Motor neuron (in vitro differentiated cells): ENCODE data around the gene STX5. TPM values are rescaled to one million over a fixed set of nuclear protein-coding genes. Genes with fewer than 3 reads are reported as not detected.
"Not testable (repeated sequence)": the region's sequence is repeated elsewhere in the genome, so short reads cannot be mapped to it uniquely, and the experiment has no call there.

Source experiments
- ATAC-seq, 8 experiments: fragments of 200-7000 bp; cut with Tn5 transposase; replicated peaks in 6 of 8; 2 replicates each; pipeline ENCODE4 v1.8.0; 2021; ENCODE audit warnings: mild to moderate bottlenecking in 8 of 8, moderate library complexity in 8 of 8
- H3K27ac ChIP-seq, 2 donors: fragments of 250-450 bp; sonication (Bioruptor Pico); 2 replicates each; pipeline ENCODE4 v1.9.0; 2021; ENCODE audit warnings: antibody characterized with exemption in 2 of 2, mild to moderate bottlenecking in 2 of 2, moderate library complexity in 1 of 2
- H3K4me1 ChIP-seq, 2 donors: fragments of 250-450 bp; sonication (Bioruptor Pico); replicated peaks in 1 of 2; 2 replicates each; pipeline ENCODE4 v1.6.1; 2021; ENCODE audit warnings: antibody characterized with exemption in 2 of 2, mild to moderate bottlenecking in 2 of 2, moderate library complexity in 1 of 2
- H3K4me3 ChIP-seq, 5 donors: fragments of 250-450 bp; sonication (Bioruptor Pico); 2 replicates each; pipeline ENCODE4 v1.9.0; 2021; ENCODE audit warnings: antibody characterized with exemption in 5 of 5, mild to moderate bottlenecking in 5 of 5, moderate library complexity in 4 of 5
- WGBS, 10 experiments: fragments of 450-650 bp; shearing (Covaris generic); methylation state at CpG; one replicate each; pipeline ENCODE4 v1.0.0; 2022; 5-methylcytosine and 5-hydroxymethylcytosine counted together
- in situ Hi-C, 9 experiments: fragments of 400-800 bp; cut with MboI; loops; one replicate each; pipeline ENCODE4 v1.15.0; 2021; ENCODE audit warnings: low sequenced_read_pairs in 9 of 9, low pct_unique_long_range_greater_than_20kb in 2 of 9; ENCODE audit not compliant: unreplicated experiment in 9 of 9
- total RNA-seq, 8 experiments: library from RNA; unstranded; fragments of 300-600 nt; gene quantifications; 2 replicates each; pipeline versions ENCODE4 v1.2.3 to v1.2.4, GENCODE V29; 2022

The STX5 gene
- total RNA-seq, 8 experiments from 2014 or later: 26.2 to 54.3 (median 33.9) TPM

GRCh38 chr11:62851807-62852522 is 20.1 kb upstream of the STX5 start:
- peaks cover 13 to 19% of the 10 kb centered on the region in 2 donors for H3K4me1 ChIP-seq
- in situ Hi-C loops: no loop called here
- no peak for ATAC-seq
- no peak overlapping the region for H3K27ac ChIP-seq
- 23 to 68% (median 50%) methylated on average over 1 to 3 of the region's 3 CpGs; no CpG with 5 or more reads in 5 of the 10 experiments for WGBS, 10 experiments
- H3K4me3 ChIP-seq: no peak overlapping the region

- H3K4me1 ChIP-seq: peaks cover 13 to 16% of the 10 kb centered on the region in 2 donors
- no peak overlapping the region for H3K4me3 ChIP-seq
- in situ Hi-C loops: no loop called here
- 8 to 95% (median 60%) methylated on average over 1 to 13 of the region's 15 CpGs; no CpG with 5 or more reads in 2 of the 10 experiments for WGBS, 10 experiments
- H3K27ac ChIP-seq: no peak overlapping the region
- ATAC-seq: peak in 3 of 8 experiments; percentile 3 to 7 (median 3)
Measured at GRCh38 chr11:62850911-62851806, 19.3 kb upstream of the STX5 start.

GRCh38 chr11:62847767-62848314 is 16.0 kb upstream of the STX5 start:
- H3K4me3 ChIP-seq: no peak overlapping the region
- no peak overlapping the region for H3K27ac ChIP-seq
- in situ Hi-C loops: loop anchor here in 1 of 9 experiments (25.0 kb wide), 1 partner anchor 461 kb away; no protein-coding TSS in a partner anchor
- peaks cover under 1 to 7% of the 10 kb centered on the region in 2 donors for H3K4me1 ChIP-seq
- WGBS, 10 experiments: 67 to 100% (median 92%) methylated on average over 1 of the region's 1 CpG; no CpG with 5 or more reads in 6 of the 10 experiments
- peak in 1 of 8 experiments; percentile 2 for ATAC-seq

- H3K4me1 ChIP-seq: peaks cover 8 to 16% of the 10 kb centered on the region in 2 donors
- in situ Hi-C loops: loop anchor here in 1 of 9 experiments (25.0 kb wide), 1 partner anchor 459 kb away; no protein-coding TSS in a partner anchor
- no peak for ATAC-seq
- 0 to 100% (median 80%) methylated on average over 1 to 3 of the region's 3 CpGs; no CpG with 5 or more reads in 3 of the 10 experiments for WGBS, 10 experiments
- H3K27ac ChIP-seq: no peak overlapping the region
- H3K4me3 ChIP-seq: no peak overlapping the region
Measured at GRCh38 chr11:62846177-62846576, 14.3 kb upstream of the STX5 start.

- Histone ChIP-seq H3K4me1 (peaks cover 8 to 16% of the 10 kb centered on the region in 2 donors), H3K4me3 (no peak overlapping the region), H3K27ac (no peak overlapping the region)
- in situ Hi-C loops: loop anchor here in 1 of 9 experiments (25.0 kb wide), 1 partner anchor 457 kb away; no protein-coding TSS in a partner anchor
- no peak for ATAC-seq
- 84 to 100% (median 100%) methylated on average over 2 to 3 of the region's 3 CpGs; no CpG with 5 or more reads in 2 of the 10 experiments for WGBS, 10 experiments
Measured at GRCh38 chr11:62844154-62844553, 12.3 kb upstream of the STX5 start.

GRCh38 chr11:62843466-62843865 is 11.6 kb upstream of the STX5 start:
- WGBS, 10 experiments: 81 to 100% (median 100%) methylated on average over 2 to 3 of the region's 3 CpGs; no CpG with 5 or more reads in 2 of the 10 experiments
- Histone ChIP-seq H3K4me1 (peaks cover 10 to 17% of the 10 kb centered on the region in 2 donors), H3K27ac (no peak overlapping the region), H3K4me3 (no peak overlapping the region)
- no peak for ATAC-seq
- in situ Hi-C loops: loop anchor here in 1 of 9 experiments (25.0 kb wide), 1 partner anchor 456 kb away; no protein-coding TSS in a partner anchor

GRCh38 chr11:62842891-62843290 is 11.0 kb upstream of the STX5 start:
- ATAC-seq: not testable (repeated sequence)
- Histone ChIP-seq H3K4me1 (peaks cover 13 to 19% of the 10 kb centered on the region in 2 donors), H3K27ac (peak overlapping the region; percentile 98 to 99), H3K4me3 (peak overlapping the region in 4 of 5 donors; percentile 26 to 98 (median 57))
- WGBS, 10 experiments: 60 to 93% (median 88%) methylated on average over 1 to 7 of the region's 9 CpGs; no CpG with 5 or more reads in 3 of the 10 experiments
- in situ Hi-C loops: loop anchor here in 1 of 9 experiments (25.0 kb wide), 1 partner anchor 456 kb away; no protein-coding TSS in a partner anchor

- 0 to 20% (median 3%) methylated on average over 1 to 24 of the region's 30 CpGs; no CpG with 5 or more reads in 1 of the 10 experiments for WGBS, 10 experiments
- ATAC-seq: no peak
- Histone ChIP-seq H3K4me1 (peaks cover 13 to 19% of the 10 kb centered on the region in 2 donors), H3K27ac (peak overlapping the region; percentile 98 to 99), H3K4me3 (peak overlapping the region; percentile 26 to 98 (median 33))
- in situ Hi-C loops: loop anchor here in 1 of 9 experiments (25.0 kb wide), 1 partner anchor 455 kb away; no protein-coding TSS in a partner anchor
Measured at GRCh38 chr11:62842171-62842741, 10.4 kb upstream of the STX5 start.

- in situ Hi-C loops: loop anchor here in 1 of 9 experiments (25.0 kb wide), 1 partner anchor 454 kb away; no protein-coding TSS in a partner anchor
- Histone ChIP-seq H3K4me3 (peak overlapping the region; percentile 29 to 98 (median 85)), H3K4me1 (peaks cover 13 to 19% of the 10 kb centered on the region in 2 donors), H3K27ac (peak overlapping the region; percentile 98 to 99)
- WGBS, 10 experiments: 0 to 2% (median 0%) methylated on average over 2 to 31 of the region's 33 CpGs; no CpG with 5 or more reads in 2 of the 10 experiments
- peak; percentile 64 to 82 (median 78) for ATAC-seq
Measured at GRCh38 chr11:62841361-62842170, 9.7 kb upstream of the STX5 start.

GRCh38 chr11:62840721-62841360 is 9.0 kb upstream of the STX5 start:
- Histone ChIP-seq H3K4me3 (peak overlapping the region; percentile 60 to 98 (median 85)), H3K27ac (peak overlapping the region; percentile 85 to 98), H3K4me1 (peaks cover 13 to 19% of the 10 kb centered on the region in 2 donors)
- ATAC-seq: peak in 7 of 8 experiments; percentile 3 to 32 (median 17)
- 0 to 37% (median 3%) methylated on average over 5 to 25 of the region's 41 CpGs; no CpG with 5 or more reads in 1 of the 10 experiments for WGBS, 10 experiments
- in situ Hi-C loops: loop anchor here in 1 of 9 experiments (25.0 kb wide), 1 partner anchor 454 kb away; no protein-coding TSS in a partner anchor
